Panc1 (cell line): ENCODE data around the gene LASP1.

Experiments used
- POLR2AphosphoS5 ChIP-seq: IDR thresholded peaks from 2 replicates; pipeline ENCODE4 v1.6.1; 2012; ENCODE audit warnings: mild to moderate bottlenecking, low read depth, low read length, moderate library complexity
- TF ChIP-seq, protein P1 (sequence below): fragments of 450-650 bp; IDR thresholded peaks from 2 replicates; pipeline ENCODE4 v1.5.1; 2017; ENCODE audit warnings: mild to moderate bottlenecking

DNA sequence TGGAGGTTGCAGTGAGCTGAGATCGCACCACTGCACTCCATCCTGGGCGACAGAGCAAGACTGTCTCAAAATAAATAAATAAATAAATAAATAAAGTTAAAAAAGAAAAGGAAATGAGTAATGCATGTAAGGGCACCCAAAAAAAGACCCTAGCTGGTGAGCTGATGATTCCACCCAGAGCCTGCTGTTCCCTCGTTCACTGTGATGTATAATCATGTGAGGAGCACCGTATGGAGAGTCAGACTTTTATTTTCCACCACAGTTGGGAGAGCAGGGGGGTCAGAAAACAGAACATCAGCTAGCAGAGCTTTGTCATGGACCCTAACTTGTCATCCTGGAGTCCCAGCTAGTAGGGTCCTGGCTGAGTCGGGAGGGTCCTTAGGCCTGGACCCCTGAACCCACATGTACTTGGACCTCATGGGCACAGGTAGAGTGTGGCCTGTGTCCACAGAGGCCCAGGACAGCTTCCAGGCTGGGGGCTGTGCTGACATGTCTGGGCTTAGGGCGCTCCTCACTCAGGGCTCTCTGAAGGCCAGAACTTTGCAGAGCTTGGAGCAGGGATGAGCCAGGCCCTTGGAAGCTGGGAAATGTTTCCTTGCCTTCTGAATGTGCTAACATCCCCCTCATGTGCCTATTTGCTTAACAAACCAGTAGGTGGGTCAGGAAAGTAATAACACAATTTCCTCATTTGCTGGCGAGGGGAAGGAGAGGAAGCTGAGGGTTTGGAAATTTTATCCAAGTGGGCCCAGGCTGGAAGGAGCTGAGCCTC is 36.8 kb downstream of the LASP1 start:
- TF ChIP-seq, protein P1, sequence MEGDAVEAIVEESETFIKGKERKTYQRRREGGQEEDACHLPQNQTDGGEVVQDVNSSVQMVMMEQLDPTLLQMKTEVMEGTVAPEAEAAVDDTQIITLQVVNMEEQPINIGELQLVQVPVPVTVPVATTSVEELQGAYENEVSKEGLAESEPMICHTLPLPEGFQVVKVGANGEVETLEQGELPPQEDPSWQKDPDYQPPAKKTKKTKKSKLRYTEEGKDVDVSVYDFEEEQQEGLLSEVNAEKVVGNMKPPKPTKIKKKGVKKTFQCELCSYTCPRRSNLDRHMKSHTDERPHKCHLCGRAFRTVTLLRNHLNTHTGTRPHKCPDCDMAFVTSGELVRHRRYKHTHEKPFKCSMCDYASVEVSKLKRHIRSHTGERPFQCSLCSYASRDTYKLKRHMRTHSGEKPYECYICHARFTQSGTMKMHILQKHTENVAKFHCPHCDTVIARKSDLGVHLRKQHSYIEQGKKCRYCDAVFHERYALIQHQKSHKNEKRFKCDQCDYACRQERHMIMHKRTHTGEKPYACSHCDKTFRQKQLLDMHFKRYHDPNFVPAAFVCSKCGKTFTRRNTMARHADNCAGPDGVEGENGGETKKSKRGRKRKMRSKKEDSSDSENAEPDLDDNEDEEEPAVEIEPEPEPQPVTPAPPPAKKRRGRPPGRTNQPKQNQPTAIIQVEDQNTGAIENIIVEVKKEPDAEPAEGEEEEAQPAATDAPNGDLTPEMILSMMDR = no peak
- TF ChIP-seq POLR2AphosphoS5 = no peak
